CD4-positive, alpha-beta T cell (primary cell): Measurements from ENCODE around the gene CCDC92B. TPM values are rescaled to one million over a fixed set of nuclear protein-coding genes. Genes with fewer than 3 reads are reported as not detected.

Source experiments
- ATAC-seq: fragments of 200-7000 bp; cut with Tn5 transposase; one replicate; pipeline ENCODE4 v1.10.0; 2022; ENCODE audit warnings: mild to moderate bottlenecking; ENCODE audit not compliant: poor library complexity
- CTCF ChIA-PET: fragments of 350-600 bp; sonication (Branson Sonifier 250); formaldehyde crosslinking; loops from one replicate; lab custom pipeline; 2021; ENCODE audit warnings: antibody characterized with exemption, inconsistent platforms; lab: Charles Lee
- POLR2A ChIA-PET: fragments of 350-600 bp; sonication (Branson Sonifier 250); formaldehyde crosslinking; loops from one replicate; lab custom pipeline; 2021; ENCODE audit warnings: antibody characterized with exemption, inconsistent platforms; lab: Charles Lee
- DNase-seq, 14 experiments: peaks; one replicate each; pipeline ENCODE4 v3.0.0-alpha.2; 2013 to 2020; ENCODE audit warnings: mixed read lengths in 2 of 14
- H3K27ac ChIP-seq, 2 donors: one replicate each; pipeline versions ENCODE4 v1.5.1 to v1.7.0; 2013; ENCODE audit warnings: low read length in 2 of 2, low read depth in 1 of 2, mild to moderate bottlenecking in 1 of 2
- H3K27me3 ChIP-seq, 2 experiments: 1 replicate in 1 of 2; 2 replicates in 1 of 2; pipeline versions ENCODE4 v1.6.1 to v1.7.0; 2013; ENCODE audit warnings: low read length in 2 of 2, control low read depth in 1 of 2, mild to moderate bottlenecking in 1 of 2, moderate library complexity in 1 of 2; ENCODE audit not compliant: insufficient read depth in 2 of 2, control insufficient read depth in 1 of 2
- H3K36me3 ChIP-seq: one replicate; pipeline ENCODE4 v1.6.1; 2013; ENCODE audit warnings: low read length, control low read depth; ENCODE audit not compliant: insufficient read depth
- H3K4me1 ChIP-seq: one replicate; pipeline ENCODE4 v1.6.1; 2013; ENCODE audit warnings: low read length, control low read depth; ENCODE audit not compliant: insufficient read depth
- H3K4me3 ChIP-seq: one replicate; pipeline ENCODE4 v1.5.1; 2013; ENCODE audit warnings: mild to moderate bottlenecking, low read length, moderate library complexity
- H3K9me3 ChIP-seq, 2 experiments: 1 replicate in 1 of 2; 2 replicates in 1 of 2; pipeline versions ENCODE4 v1.6.1 to v1.7.0; 2013; ENCODE audit warnings: low read length in 2 of 2, mild to moderate bottlenecking in 2 of 2, control low read depth in 1 of 2, moderate library complexity in 1 of 2; ENCODE audit not compliant: control insufficient read depth in 1 of 2, insufficient read depth in 1 of 2
- H3K27ac Mint-ChIP-seq: one replicate; pipeline ENCODE4 v1.8.0; 2020; ENCODE audit warnings: mixed read lengths
- H3K27me3 Mint-ChIP-seq: one replicate; pipeline ENCODE4 v1.8.0; 2021; ENCODE audit warnings: mixed read lengths
- H3K36me3 Mint-ChIP-seq: one replicate; pipeline ENCODE4 v1.8.0; 2021; ENCODE audit warnings: low read depth, mixed read lengths
- H3K4me1 Mint-ChIP-seq: one replicate; pipeline ENCODE4 v1.8.0; 2021; ENCODE audit warnings: low read depth, mixed read lengths
- H3K4me3 Mint-ChIP-seq: one replicate; pipeline ENCODE4 v1.8.0; 2020; ENCODE audit warnings: mild to moderate bottlenecking, mixed read lengths
- H3K9me3 Mint-ChIP-seq: one replicate; pipeline ENCODE4 v1.8.0; 2020; ENCODE audit warnings: mixed read lengths
- intact Hi-C, 2 experiments: fragments of 100-400 bp; cut with DNase I in 1 of 2; cut with micrococcal nuclease in 1 of 2; formaldehyde crosslinking; loops; one replicate each; pipeline versions ENCODE4 v1.15.1 to v1.9.0; 2023 to 2025; cut with DNase I, micrococcal nuclease
- total RNA-seq, 174 experiments: library from RNA in 2 of 174; stranded (reverse) in 2 of 174; gene quantifications; one replicate each; pipeline ENCODE4 v1.2.3 and lab custom pipeline; 2021 to 2026
- TF ChIP-seq, protein P1 (sequence below): fragments of 200-600 bp; IDR thresholded peaks from one replicate; pipeline ENCODE4 v1.8.0; 2022; ENCODE audit warnings: antibody characterized with exemption, mild to moderate bottlenecking

The CCDC92B gene
- total RNA-seq, 2 experiments from 2014 or later: 0.11 to 0.28 TPM

- Histone ChIP-seq H3K4me3 (no peak overlapping the region), H3K27me3 (peaks cover 30 to 33% of the 10 kb centered on the region in 2 experiments), H3K9me3 (peaks cover 0 to 7% of the 10 kb centered on the region in 2 experiments), H3K36me3 (no peaks in the 10 kb centered on the region), H3K27ac (no peak overlapping the region), H3K4me1 (peaks cover 14% of the 10 kb centered on the region)
- DNase-seq (no peak), ATAC-seq (no peak)
- CTCF ChIA-PET: interaction anchor here (1.6 kb wide), 1 partner anchor 11 kb away, joined by 4 read pairs; no protein-coding TSS in a partner anchor
- Mint-ChIP-seq H3K4me1 (peaks cover 14% of the 10 kb centered on the region), H3K27ac (no peak overlapping the region), H3K36me3 (no peaks in the 10 kb centered on the region), H3K4me3 (no peak overlapping the region), H3K9me3 (no peaks in the 10 kb centered on the region), H3K27me3 (peaks cover 57% of the 10 kb centered on the region)
- TF ChIP-seq, protein P1, sequence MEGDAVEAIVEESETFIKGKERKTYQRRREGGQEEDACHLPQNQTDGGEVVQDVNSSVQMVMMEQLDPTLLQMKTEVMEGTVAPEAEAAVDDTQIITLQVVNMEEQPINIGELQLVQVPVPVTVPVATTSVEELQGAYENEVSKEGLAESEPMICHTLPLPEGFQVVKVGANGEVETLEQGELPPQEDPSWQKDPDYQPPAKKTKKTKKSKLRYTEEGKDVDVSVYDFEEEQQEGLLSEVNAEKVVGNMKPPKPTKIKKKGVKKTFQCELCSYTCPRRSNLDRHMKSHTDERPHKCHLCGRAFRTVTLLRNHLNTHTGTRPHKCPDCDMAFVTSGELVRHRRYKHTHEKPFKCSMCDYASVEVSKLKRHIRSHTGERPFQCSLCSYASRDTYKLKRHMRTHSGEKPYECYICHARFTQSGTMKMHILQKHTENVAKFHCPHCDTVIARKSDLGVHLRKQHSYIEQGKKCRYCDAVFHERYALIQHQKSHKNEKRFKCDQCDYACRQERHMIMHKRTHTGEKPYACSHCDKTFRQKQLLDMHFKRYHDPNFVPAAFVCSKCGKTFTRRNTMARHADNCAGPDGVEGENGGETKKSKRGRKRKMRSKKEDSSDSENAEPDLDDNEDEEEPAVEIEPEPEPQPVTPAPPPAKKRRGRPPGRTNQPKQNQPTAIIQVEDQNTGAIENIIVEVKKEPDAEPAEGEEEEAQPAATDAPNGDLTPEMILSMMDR: no peak
- POLR2A ChIA-PET: no interaction called here
- intact Hi-C loops: no loop called here
Observed at GRCh38 chr17:2775206-2775605, 25.8 kb upstream of the CCDC92B start.

GRCh38 chr17:2770129-2770528 lies 20.7 kb upstream of the CCDC92B start:
- Mint-ChIP-seq H3K27ac (no peak overlapping the region), H3K4me1 (no peaks in the 10 kb centered on the region), H3K27me3 (peaks cover 31% of the 10 kb centered on the region), H3K36me3 (no peaks in the 10 kb centered on the region), H3K9me3 (no peaks in the 10 kb centered on the region), H3K4me3 (no peak overlapping the region)
- DNase-seq (no peak), ATAC-seq (no peak)
- Histone ChIP-seq H3K36me3 (no peaks in the 10 kb centered on the region), H3K27me3 (peaks cover 10 to 12% of the 10 kb centered on the region in 2 experiments), H3K4me1 (peaks cover 3% of the 10 kb centered on the region), H3K9me3 (no peaks in the 10 kb centered on the region), H3K27ac (no peak overlapping the region), H3K4me3 (no peak overlapping the region)
- POLR2A ChIA-PET: no interaction called here
- TF ChIP-seq, protein P1: no peak
- CTCF ChIA-PET: interaction anchor here (1.3 kb wide), 1 partner anchor 16 kb away, joined by 4 read pairs; no protein-coding TSS in a partner anchor
- intact Hi-C loops: no loop called here

DNA sequence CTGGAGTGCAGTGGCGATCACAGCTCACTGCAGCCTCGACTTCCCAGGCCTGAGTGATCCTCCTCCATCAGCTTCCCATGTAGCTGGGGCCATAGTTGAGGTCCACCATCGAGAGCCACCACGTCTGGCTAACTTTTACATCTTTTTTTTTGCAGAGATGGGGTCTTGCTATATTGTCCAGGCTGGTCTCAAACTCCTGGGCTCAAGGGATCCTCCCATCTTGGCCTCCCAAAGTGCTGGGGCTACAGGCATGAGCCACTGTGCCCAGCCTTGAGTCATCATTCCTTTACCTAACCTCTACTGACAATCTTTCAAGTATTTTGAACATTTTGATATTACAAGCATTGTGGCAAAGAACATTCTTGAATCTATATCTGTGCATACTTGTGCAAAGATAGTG lies 9.4 kb upstream of the CCDC92B start:
- Mint-ChIP-seq H3K27ac (no peak overlapping the region), H3K4me3 (no peak overlapping the region), H3K27me3 (peaks cover 59% of the 10 kb centered on the region), H3K36me3 (no peaks in the 10 kb centered on the region), H3K9me3 (no peaks in the 10 kb centered on the region), H3K4me1 (no peaks in the 10 kb centered on the region)
- POLR2A ChIA-PET: no interaction called here
- Histone ChIP-seq H3K4me1 (peaks cover 10% of the 10 kb centered on the region), H3K9me3 (peaks cover 0 to 22% of the 10 kb centered on the region in 2 experiments), H3K36me3 (no peaks in the 10 kb centered on the region), H3K27me3 (peaks cover 35 to 36% of the 10 kb centered on the region in 2 experiments), H3K4me3 (no peak overlapping the region), H3K27ac (no peak overlapping the region)
- TF ChIP-seq, protein P1: no peak
- CTCF ChIA-PET: no interaction called here
- DNase-seq (no peak), ATAC-seq (no peak)
- intact Hi-C loops: no loop called here
